SW 1271 (cell line): ENCODE measurements around the gene HMMR.
"Not testable (repeated sequence)": the region's sequence is repeated elsewhere in the genome, so short reads cannot be mapped to it uniquely, and the experiment has no call there.

Experiments
- DNase-seq, 2 experiments: peaks; one replicate each; lab custom pipeline; 2025; lab: John Stamatoyannopoulos, UW

Gene HMMR

DNA sequence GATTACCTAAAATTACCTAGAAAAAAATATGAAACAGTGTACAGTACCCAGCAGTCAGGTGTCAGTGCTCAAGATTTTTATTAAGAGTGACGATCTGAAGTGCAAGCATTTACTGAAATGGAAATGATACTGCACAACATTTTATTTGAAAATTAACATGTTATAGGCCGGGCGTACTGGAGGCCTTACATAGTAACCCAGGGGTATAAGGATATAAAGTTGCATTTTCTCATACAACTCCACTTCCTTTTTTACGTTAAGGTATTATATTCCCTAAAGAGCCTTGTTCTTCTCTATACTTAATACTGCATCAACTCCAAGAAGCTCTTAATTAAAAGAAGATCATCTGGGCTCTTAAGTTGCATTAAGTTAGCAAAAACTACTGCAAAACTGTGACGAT, 48.3 kb downstream of the HMMR start:
- DNase-seq: peak in 1 of 2 experiments; percentile 66

DNA sequence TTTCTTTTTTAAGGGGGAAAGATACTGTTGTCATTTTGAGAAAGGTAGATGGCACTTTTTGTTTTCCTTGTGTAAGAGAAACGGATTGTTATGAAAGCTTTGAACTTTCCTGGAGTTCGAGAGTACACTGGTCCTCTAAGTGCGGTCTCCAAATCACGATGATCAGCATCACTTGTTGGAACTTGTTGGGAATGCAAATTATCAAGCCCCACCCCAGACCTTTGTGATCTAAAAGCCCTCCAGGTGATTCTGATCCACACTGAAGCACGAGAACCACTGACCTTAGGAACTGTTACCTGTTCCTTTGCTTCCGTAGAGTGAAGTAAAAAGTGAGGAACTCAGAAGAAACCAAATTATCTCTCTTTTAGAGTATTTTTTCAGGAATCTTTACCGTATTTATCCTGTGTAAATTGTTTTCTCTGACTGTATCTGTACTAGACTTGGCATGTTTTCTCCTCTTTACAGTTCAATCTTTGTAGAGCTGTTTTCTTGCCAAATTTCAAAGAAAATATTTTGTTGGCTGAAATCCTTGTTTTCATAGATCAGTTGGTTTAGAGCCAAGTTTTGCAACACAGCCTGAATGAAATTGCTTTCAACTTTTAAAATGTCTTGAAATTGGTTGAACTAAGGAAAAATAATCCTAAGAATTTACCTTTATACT, 49.0 kb downstream of the HMMR start:
- DNase-seq: peak; percentile 29 to 77

DNA sequence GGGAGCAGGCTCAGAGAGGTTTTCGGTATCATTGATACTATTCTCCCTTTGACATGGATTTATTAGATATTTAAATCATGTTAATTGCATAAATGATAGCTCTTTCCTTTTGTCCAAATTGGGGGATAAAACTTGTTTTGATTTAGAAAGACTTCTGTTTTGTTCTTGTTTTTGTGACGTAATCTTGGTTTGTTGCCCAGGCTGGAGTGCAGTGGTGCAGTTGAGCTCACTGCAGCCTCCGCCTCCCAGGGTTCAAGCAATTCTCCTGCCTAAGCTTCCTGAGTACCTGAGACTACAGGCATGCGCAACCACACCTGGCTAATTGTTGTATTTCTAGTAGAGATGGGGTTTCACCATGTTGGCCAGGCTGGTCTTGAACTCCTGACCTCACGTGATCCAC, 52.1 kb downstream of the HMMR start:
- no peak for DNase-seq

DNA sequence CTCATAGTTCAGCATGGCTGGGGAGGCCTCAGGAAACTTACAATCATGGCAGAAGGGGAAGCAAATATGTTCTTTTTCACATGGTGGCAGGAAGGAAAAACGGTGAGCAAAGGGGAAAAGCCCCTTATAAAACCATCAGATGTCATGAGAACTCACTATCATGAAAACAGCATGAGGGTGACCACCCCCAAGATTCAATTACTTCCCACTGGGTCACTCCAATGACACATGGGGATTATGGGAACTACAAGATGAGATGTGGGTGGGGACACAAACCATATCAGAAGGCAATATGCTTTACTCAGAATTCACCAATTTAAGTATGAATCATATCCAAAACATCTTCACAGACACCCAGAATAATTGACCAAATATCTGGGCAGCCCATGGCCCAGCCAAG, 64.7 kb downstream of the HMMR start:
- no peak for DNase-seq

DNA sequence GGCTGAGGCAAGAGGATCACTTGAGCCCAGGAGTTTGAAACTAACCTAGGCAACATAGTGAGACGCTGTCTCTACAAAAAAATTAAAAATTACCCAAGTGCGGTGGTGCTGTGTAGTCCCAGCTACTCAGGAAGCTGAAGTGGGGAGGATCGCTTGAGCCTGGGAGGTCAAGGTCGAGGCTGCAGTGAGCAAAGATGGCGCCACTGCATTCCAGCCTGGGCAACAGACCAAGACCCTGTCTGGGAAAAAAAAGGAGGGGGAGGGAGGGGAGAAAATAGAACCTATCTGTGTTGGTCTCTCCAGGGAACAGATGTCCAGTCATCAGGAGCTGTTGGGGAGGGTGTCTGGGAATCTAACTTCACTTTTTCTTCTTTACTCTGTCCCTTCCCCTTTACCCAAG, 69.3 kb downstream of the HMMR start:
- no peak for DNase-seq

DNA sequence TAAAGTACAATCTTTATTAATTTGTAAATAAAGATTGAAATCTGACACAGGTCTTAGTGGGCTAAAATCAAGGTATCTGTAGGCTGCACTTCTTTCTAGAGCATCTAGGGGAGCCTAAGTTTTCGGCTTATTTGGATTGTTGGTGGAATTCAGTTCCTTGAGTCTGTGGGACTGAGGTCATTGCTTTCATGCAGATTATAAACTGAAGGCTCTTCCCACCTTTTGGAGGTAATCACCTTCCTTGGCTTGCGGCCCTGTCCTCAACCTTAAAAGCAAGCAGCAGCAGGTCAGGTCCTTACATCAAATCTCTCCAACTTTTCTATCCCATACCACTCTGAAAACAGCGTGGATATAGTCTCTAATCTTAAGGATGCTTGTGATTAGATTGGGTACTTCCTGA, 70.8 kb downstream of the HMMR start:
- no peak for DNase-seq

DNA sequence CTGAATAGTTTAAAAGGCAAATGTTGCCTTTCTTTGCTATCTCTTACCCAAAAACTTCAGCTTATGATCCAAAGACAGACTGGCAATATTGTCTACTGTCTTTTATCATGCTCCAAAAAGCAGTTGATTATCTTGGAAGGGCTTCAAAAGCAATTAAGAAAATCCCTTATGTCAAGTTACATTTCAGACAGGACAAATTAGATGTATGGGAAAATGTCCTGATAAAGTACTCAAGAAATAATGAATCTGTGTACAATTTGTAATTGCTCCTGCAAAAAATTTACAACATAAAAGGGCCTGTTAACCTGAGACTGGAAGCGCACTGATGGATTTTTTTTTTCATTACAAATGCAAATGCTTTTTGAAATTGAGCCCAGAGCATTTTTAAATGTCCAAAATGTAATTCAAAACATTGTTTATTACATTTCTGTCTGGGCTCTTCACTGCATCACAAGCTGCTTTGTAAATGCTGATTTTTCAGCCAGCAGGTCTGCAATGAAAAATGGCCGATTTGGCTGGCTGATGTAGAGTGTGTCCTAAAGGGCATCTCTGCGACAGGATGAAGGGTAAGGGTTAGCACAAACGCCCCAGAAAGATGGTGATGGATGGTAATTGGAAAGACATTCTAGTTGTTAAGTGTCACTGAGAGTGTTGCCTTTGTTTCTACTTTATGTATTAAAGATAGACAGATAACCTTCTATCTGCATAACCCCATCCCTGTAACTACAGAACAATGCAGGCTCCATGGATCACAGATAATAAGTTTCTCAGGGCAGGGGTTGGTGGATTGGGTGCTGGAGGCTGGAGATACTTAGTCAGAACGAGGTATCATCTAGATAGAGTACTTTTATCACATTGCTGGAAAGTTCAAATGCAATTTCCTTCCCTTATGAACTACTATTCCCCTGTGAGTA, 72.0 kb downstream of the HMMR start:
- no peak for DNase-seq

DNA sequence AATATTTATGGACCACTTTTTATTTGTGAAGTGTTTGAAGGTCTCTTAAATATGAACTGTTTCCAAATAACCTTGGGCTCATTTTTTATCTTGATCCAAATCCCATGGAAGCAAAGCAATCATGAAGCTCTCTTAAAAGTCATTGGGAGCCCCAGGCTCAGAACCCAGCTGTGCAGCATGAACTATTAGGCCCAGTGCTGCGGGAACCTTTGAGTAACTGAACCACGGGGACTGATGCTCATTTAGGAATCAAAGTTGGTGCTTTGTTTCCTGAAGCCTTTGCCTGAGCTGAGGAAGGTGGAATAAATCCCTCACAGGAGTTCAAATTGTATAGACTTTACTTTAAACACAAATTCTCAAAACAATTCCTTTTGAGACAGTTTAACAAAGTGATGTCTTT, 72.8 kb downstream of the HMMR start:
- DNase-seq: no peak

DNA sequence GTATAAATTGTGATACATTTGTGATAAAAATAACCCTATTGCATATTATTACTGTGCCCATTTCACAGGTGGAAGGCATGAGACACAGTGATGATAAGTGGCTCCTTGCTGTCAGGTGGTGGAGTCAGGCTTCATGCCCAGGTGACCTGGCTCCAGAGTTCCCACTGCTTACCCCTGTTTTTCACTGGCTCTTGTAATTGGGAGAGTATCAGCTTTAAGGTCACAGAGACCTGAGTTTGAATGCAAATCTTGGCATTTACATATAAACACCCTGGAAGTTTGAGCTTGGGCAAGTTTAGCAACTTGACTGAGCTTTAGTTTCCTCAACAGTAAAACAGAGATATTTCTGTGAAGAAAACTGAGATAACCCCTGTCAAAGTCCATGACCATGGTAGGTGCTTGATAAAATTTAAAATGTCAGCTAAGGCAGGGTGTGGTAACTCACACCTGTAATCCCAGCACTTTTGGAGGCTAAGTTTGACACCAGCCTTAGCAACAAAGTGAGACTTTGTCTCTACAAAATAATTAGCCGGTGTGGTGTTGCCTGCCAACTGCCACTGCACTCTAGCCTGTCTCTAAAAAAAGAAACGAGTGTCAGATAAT, 74.2 kb downstream of the HMMR start:
- no peak for DNase-seq

DNA sequence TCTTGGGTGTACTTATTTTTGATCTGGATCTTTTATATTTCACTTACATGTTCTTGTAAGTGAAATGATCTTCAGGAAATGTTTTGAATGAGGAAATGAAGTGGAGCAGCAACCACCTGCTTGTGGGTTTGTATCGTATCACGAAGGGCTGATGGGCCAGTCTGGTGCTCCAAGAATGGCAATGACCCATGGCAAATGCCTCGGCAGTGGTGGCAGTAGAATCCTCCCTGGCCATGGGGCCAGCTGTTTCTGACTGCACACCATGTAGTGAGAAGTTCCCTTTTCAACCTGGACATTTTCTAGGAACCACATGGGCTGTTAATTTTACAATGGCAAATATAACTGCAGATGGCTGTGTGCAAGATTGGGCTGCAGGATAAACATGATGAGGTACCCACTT, 74.9 kb downstream of the HMMR start:
- no peak for DNase-seq

DNA sequence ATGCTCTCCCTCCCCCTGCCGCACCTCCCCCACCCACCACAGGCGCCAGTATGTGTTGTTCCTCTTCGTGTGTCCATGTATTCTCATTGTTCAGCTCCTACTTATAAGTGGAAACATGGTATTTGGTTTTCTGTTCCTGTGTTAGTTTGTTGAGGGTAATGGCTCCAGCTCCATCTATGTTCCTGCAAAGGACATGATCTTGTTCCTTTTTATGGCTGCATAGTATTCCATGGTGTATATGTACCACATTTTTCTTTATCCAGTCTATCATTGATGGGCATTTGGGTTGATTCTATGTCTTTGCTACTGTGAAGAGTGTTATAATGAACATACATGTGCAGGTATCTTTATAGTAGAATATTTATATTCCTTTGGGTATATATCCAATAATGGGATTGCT, 76.0 kb downstream of the HMMR start:
- DNase-seq: not testable (repeated sequence)

DNA sequence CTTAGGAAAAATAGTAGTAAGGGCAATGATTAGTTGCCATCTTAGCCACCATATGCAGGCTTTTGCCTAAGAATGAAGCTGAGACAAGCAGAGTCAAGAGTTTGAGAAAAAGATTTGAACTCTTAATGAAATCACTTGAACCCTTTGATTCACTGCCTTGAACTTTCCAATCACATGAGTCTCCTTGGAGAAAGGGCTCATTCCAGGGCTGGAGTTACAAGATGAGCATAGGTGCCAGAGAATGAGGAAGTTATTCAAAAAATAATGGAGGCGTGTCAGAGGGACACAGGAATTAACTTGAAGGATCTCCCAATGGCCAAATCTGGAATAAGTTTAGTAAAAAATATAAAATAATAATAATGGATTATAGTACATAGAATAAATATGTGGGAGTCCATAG, 80.3 kb downstream of the HMMR start:
- no peak for DNase-seq
